Measurements from ENCODE around the gene ADIPOQ. TPM values are rescaled to one million over a fixed set of nuclear protein-coding genes. Genes with fewer than 3 reads are reported as not detected.
"Not testable (repeated sequence)": the region's sequence is repeated elsewhere in the genome, so short reads cannot be mapped to it uniquely, and the experiment has no call there.

The ADIPOQ gene
- total RNA-seq, 1 donor from 2014 or later, result not detected

DNA sequence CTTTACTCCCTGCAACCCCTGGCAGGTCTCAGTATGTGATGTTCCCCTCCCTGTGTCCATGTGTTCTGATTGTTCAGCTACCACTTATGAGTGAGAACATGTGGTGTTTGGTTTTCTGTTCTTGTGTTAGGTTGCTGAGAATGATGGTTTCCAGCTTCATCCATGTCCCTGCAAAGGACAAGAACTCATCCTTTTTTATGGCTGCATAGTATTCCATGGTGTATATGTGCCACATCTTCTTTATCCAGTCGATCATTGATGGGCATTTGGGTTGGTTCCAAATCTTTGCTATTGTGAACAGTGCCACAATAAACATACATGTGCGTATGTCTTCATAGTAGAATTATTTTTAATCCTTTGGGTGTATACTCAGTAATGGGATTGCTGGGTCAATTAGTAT, 61.2 kb downstream of the ADIPOQ start:
- DNase-seq, result not testable (repeated sequence)

DNA sequence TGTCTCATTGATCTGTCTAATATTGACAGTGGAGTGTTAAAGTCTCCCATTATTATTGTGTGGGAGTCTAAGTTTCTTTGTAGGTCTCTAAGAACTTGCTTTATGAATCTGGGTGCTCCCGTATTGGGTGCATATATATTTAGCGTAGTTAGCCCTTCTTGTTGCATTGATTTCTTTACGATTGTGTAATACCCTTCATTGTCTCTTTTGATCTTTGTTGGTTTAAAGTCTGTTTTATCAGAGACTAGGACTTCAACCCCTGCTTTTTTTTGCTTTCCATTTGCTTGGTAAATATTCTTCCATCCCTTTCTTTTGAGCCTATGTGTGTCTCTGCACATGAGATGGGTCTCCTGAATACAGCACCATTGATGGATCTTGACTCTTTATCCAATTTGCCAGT, 64.6 kb downstream of the ADIPOQ start:
- DNase-seq, result not testable (repeated sequence)

Other genes with a start within 250 kb of the ADIPOQ start
- gene AHSG, start 229.7 kb upstream of the ADIPOQ start, total RNA-seq, result 0.47 TPM
- not detected for gene FETUB, start 202.3 kb upstream of the ADIPOQ start, total RNA-seq
- gene HRG, start 176.7 kb upstream of the ADIPOQ start, total RNA-seq, result not detected
- not detected for gene KNG1, start 125.4 kb upstream of the ADIPOQ start, total RNA-seq
- 1,423 TPM for gene EIF4A2, start 59.1 kb upstream of the ADIPOQ start, total RNA-seq
- 29.8 TPM for gene RFC4, start 36.2 kb upstream of the ADIPOQ start, total RNA-seq
- 39.6 TPM for gene ST6GAL1, start 87.8 kb downstream of the ADIPOQ start, total RNA-seq

Measured in occipital lobe (tissue), 2 donors.